SK-MEL-5 (cell line): ENCODE measurements around the gene SLC17A8. TPM values are rescaled to one million over a fixed set of nuclear protein-coding genes. Genes with fewer than 3 reads are reported as not detected.

Experiments used
- DNase-seq: peaks from one replicate; pipeline ENCODE4 v3.0.0-alpha.2; 2016; ENCODE audit warnings: low read depth, low spot score
- in situ Hi-C: cut with HindIII; loops from 2 replicates; pipeline ENCODE4 v1.10.0; 2016; ENCODE audit warnings: low sequenced_read_pairs, high pct_unique_total_duplicates, low pct_unique_long_range_greater_than_20kb
- total RNA-seq: library from RNA; depleted of rRNA; stranded (reverse); fragments of >200 nt; shearing (Covaris generic); gene quantifications from 2 replicates; pipeline ENCODE4 v1.2.3, GENCODE V29; 2014

Gene SLC17A8
- total RNA-seq, 1 experiment from 2014 or later: 0.11 TPM

DNA sequence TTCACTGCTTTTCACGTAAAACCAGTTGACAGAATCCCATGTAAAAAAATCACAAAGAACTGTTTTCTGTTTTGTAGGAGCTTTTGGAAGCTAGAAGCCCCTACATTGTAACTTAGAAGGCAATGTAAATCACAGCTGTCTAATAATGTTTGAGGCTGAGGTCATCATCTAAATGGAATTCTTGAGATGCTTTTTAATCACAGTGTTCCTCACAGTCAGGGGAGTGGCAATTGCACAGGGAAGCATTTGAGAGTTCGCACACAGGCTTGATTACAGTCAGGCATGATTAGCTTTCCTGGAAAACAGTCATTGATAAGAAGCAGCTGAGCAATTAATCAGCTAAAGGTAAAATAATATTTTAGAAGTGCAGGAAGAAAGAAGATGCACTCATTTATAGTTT lies 2.9 kb downstream of the SLC17A8 start:
- in situ Hi-C loops: no loop called here
- DNase-seq: no peak

DNA sequence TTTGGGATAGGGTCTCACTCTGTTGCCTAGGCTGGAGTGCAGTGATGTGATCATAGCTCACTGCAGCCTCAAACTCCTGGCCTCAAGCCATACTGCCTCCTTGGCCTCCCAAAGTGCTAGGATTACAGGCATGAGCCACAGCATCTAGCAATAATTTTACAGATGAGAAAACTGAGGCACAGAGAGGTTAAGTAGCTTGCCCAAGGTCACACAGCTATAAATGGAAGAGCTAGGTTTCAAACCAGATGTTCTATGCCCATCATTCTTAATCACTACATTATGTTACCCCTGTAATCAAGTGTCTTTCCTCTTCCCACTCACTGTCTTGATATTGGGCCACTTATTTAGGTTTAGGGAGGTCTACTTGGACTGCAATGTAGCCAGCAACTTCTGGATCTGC lies 3.6 kb downstream of the SLC17A8 start:
- no peak for DNase-seq
- in situ Hi-C loops: no loop called here

DNA sequence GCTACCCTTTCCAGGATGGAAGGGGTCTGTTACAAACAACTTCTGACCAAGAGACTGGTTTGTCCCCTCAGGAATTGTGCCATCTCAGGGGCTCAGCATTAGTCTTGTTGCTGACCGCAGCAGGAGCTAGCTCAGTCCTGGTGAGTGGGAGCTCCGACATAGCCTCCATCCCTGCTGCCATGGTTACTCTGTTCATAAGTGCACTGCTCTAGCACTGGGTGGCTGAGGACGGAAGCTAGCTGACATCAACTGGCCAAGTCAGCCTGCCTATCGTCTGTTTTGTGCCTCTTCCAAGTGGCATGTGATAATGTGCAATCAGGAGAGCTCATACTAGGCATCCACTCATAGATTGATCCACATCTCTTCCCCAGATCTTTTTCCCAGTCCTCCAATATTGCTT lies 7.5 kb downstream of the SLC17A8 start:
- no peak for DNase-seq
- in situ Hi-C loops: no loop called here

DNA sequence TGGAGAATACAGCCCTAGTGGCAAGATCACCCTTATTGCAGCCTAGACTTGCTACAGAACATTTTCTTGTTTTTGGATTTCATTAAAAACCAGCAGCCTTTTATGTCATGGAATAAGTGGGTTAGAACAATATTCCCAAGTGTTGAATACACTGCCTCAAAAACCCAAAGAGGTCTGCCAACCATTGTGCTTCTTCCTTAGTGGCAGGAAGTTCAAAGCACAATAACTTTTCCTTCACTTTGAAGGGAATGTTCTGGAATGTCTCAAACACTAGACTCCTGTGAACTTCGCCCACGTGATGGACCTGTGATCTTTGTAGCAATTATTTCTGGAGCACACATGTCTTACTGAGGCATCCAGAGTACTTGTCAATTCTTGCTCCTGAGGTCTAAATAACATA lies 8.5 kb downstream of the SLC17A8 start:
- peak; percentile 26 for DNase-seq
- in situ Hi-C loops: no loop called here

- no peak for DNase-seq
- in situ Hi-C loops: no loop called here
Measured at GRCh38 chr12:100368066-100368465, 11.2 kb downstream of the SLC17A8 start.

GRCh38 chr12:100371146-100371545 lies 14.3 kb downstream of the SLC17A8 start:
- DNase-seq: no peak
- in situ Hi-C loops: no loop called here

- in situ Hi-C loops: no loop called here
- DNase-seq: no peak
Measured at GRCh38 chr12:100372853-100373640, 16.2 kb downstream of the SLC17A8 start.

GRCh38 chr12:100375038-100375735 lies 18.3 kb downstream of the SLC17A8 start:
- in situ Hi-C loops: no loop called here
- no peak for DNase-seq

DNA sequence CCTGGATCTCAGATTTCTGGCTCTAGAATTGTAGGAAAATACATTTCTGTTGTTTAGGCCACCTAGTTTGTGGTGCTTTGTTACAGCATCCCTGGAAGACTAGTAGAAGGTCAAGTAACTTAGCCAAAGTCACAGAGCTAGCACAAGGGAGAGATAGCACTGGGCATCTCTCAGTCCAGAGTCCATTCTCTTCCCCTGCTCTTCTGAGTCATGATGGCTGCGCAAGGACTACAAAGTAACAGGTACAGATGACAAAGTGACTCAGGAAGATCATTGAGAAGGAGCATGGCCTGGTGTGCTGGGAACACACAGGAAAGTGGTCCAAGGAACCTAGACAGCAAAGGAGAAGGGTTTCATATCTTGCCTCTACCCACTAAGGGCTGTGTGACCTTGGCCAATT lies 19.3 kb downstream of the SLC17A8 start:
- in situ Hi-C loops: no loop called here
- DNase-seq: no peak

GRCh38 chr12:100381379-100381778 lies 24.5 kb downstream of the SLC17A8 start:
- in situ Hi-C loops: no loop called here

GRCh38 chr12:100382338-100382737 lies 25.5 kb downstream of the SLC17A8 start:
- DNase-seq: no peak

More at GRCh38 chr12:100381379-100381778, 24.5 kb downstream of the SLC17A8 start:
- DNase-seq: no peak

DNA sequence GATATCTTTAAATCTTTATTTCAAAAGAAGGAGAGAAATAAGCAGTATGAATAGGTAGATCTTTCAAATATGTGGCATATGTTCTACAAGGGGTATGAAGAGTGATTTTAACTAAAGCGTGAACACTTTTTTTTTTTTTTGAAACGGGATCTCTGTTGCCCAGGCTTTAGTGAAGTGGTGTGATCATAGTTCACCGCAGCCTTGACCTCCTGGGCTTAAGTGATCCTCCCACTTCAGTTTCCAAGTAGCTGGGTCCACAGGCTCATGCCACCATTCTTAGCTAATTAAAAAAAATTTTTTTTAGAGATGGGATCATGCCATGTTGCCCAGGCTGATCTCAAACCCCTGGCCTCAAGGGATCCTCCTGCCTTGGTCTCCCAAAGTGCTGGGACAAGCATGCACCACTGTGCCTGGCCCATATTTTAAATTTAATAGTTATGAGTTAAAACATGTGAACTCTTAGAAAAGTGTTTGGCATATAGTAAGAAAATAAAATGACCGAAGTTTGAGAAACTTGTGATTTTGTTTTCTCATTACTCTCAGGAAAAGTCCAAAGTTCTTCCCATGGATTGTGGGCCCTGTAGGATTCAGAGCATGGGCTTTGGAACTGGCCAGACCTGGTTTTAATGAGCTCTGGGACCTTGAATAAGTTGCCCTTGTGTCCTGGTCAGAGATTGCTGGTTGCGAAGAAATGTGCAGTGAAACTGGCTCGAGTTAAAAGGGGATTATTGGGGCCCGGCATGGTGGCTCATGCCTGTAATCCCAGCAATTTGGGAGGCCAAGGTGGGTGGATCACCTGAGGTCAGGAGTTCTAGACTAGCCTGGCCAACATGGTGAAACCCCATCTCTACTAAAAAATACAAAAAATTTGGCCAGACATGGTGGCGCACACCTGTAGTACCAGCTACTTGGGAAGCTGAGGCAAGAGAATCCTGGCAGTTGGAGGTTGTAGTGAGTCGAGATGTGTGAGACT lies 27.0 kb downstream of the SLC17A8 start:
- no peak for DNase-seq
- in situ Hi-C loops: no loop called here

More at GRCh38 chr12:100382338-100382737, 25.5 kb downstream of the SLC17A8 start:
- in situ Hi-C loops: no loop called here

DNA sequence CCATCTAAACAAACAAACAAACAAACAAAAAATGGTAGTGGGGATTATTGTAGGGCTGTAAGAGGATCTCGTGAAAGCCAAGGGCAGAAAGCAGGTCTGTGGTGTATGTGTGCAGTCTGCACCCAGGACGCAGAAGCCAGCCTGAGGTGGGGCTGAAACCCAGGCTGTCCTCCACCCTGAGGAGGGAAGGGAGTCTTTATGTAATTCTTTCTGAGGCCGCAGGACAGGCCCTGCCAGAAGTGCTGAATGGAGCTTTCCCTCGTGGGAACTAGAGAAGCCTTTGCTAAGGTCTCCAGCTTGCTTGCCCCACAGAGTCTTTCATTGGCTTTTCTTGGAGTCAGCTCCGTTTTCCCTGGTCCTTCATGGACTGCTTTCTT lies 27.7 kb downstream of the SLC17A8 start:
- DNase-seq: no peak
- in situ Hi-C loops: no loop called here

GRCh38 chr12:100388382-100388781 lies 31.5 kb downstream of the SLC17A8 start:
- DNase-seq: no peak
- in situ Hi-C loops: no loop called here

GRCh38 chr12:100391856-100392255 lies 35.0 kb downstream of the SLC17A8 start:
- in situ Hi-C loops: no loop called here
- peak; percentile 72 for DNase-seq

GRCh38 chr12:100393200-100393599 lies 36.3 kb downstream of the SLC17A8 start:
- in situ Hi-C loops: no loop called here
- no peak for DNase-seq

GRCh38 chr12:100395811-100396210 lies 38.9 kb downstream of the SLC17A8 start:
- no peak for DNase-seq
- in situ Hi-C loops: no loop called here

DNA sequence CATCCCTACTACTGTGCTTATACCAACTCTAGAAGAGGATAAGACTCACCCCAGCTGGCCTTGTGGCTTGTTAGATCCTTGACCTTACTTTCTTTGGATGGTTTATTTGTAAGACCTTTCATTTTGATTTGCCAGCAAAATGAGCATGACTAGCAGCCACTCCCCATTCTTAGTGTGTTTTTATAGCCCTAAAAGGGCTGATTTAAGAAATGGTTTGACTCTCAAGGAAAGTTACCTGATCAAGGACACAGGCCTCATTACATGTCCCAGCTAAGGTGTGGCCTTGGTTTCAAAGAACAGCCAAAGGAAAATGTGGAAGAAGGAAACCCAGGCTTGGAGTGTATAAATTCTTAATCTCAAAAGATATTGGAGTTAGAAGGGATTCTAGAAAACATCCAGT lies 41.4 kb downstream of the SLC17A8 start:
- in situ Hi-C loops: no loop called here
- DNase-seq: no peak
